H9 (cell line): ENCODE results near the gene CIDEC. TPM values are rescaled to one million over a fixed set of nuclear protein-coding genes. Genes with fewer than 3 reads are reported as not detected.

Experiments
- DNase-seq: peaks from one replicate; pipeline ENCODE4 v3.0.0-alpha.2; 2017
- H2AFZ ChIP-seq: one replicate; pipeline ENCODE4 v1.6.1; 2013; ENCODE audit warnings: mild to moderate bottlenecking, low read length, control low read depth, moderate library complexity
- H2AK5ac ChIP-seq: 2 replicates; pipeline ENCODE4 v1.6.1; 2013; ENCODE audit warnings: low read length, control low read depth, mixed read lengths; ENCODE audit not compliant: insufficient read length
- H2BK120ac ChIP-seq: one replicate; pipeline ENCODE4 v1.6.1; 2013; ENCODE audit warnings: low read depth, mild to moderate bottlenecking, low read length, control low read depth, inconsistent platforms; ENCODE audit not compliant: poor library complexity, severe bottlenecking
- H2BK12ac ChIP-seq: 2 replicates; pipeline ENCODE4 v1.6.1; 2013; ENCODE audit warnings: low read length, control low read depth, mixed read lengths, low read depth; ENCODE audit not compliant: insufficient read length
- H2BK15ac ChIP-seq: 2 replicates; pipeline ENCODE4 v1.6.1; 2013; ENCODE audit warnings: low read depth, low read length, control low read depth
- H2BK20ac ChIP-seq: one replicate; pipeline ENCODE4 v1.6.1; 2013; ENCODE audit warnings: low read depth, mild to moderate bottlenecking, low read length, control low read depth, inconsistent platforms; ENCODE audit not compliant: poor library complexity, severe bottlenecking
- H2BK5ac ChIP-seq: 2 replicates; pipeline ENCODE4 v1.6.1; 2013; ENCODE audit warnings: low read length, control low read depth, mixed read lengths; ENCODE audit not compliant: insufficient read length
- H3K14ac ChIP-seq: 2 replicates; pipeline ENCODE4 v1.6.1; 2013; ENCODE audit warnings: low read length, control low read depth; ENCODE audit not compliant: insufficient read depth
- H3K18ac ChIP-seq: 2 replicates; pipeline ENCODE4 v1.6.1; 2013; ENCODE audit warnings: low read depth, mild to moderate bottlenecking, mixed read lengths, low read length, control low read depth; ENCODE audit not compliant: insufficient read length
- H3K23ac ChIP-seq: 2 replicates; pipeline ENCODE4 v1.6.1; 2013; ENCODE audit warnings: low read length, control low read depth, mixed read lengths, low read depth; ENCODE audit not compliant: insufficient read length
- H3K23me2 ChIP-seq: 2 replicates; pipeline ENCODE4 v1.6.1; 2013; ENCODE audit warnings: low read depth, mild to moderate bottlenecking, mixed read lengths, low read length, control low read depth; ENCODE audit not compliant: insufficient read length, poor library complexity, severe bottlenecking
- H3K27ac ChIP-seq: 2 replicates; pipeline ENCODE4 v1.5.1; 2013; ENCODE audit warnings: low read length, control low read depth, mixed read lengths, low read depth; ENCODE audit not compliant: insufficient read length
- H3K27me3 ChIP-seq: 2 replicates; pipeline ENCODE4 v1.6.1; 2013; ENCODE audit warnings: low read length, control low read depth, inconsistent platforms; ENCODE audit not compliant: insufficient read depth
- H3K4ac ChIP-seq: 2 replicates; pipeline ENCODE4 v1.6.1; 2013; ENCODE audit warnings: low read depth, mild to moderate bottlenecking, control low read depth, inconsistent platforms, low read length, moderate library complexity
- H3K4me1 ChIP-seq: 2 replicates; pipeline ENCODE4 v1.6.1; 2013; ENCODE audit warnings: low read length, control low read depth, inconsistent platforms; ENCODE audit not compliant: insufficient read depth
- H3K4me2 ChIP-seq: 2 replicates; pipeline ENCODE4 v1.6.1; 2013; ENCODE audit warnings: low read length, control low read depth, mixed read lengths; ENCODE audit not compliant: insufficient read length, insufficient read depth
- H3K56ac ChIP-seq: 2 replicates; pipeline ENCODE4 v1.6.1; 2013; ENCODE audit warnings: low read depth, mild to moderate bottlenecking, mixed read lengths, low read length, control low read depth; ENCODE audit not compliant: insufficient read length
- H3K79me1 ChIP-seq: 2 replicates; pipeline ENCODE4 v1.6.1; 2013; ENCODE audit warnings: low read depth, mild to moderate bottlenecking, moderate library complexity, low read length, control low read depth, inconsistent platforms; ENCODE audit not compliant: insufficient read depth, poor library complexity, severe bottlenecking
- H3K79me2 ChIP-seq: 2 replicates; pipeline ENCODE4 v1.6.1; 2013; ENCODE audit warnings: low read length, control low read depth, inconsistent platforms; ENCODE audit not compliant: insufficient read depth
- H3K9ac ChIP-seq: 2 replicates; pipeline ENCODE4 v1.6.1; 2013; ENCODE audit warnings: low read length, control low read depth, mixed read lengths; ENCODE audit not compliant: insufficient read length; ENCODE audit errors: extremely low read depth
- H3K9me3 ChIP-seq: one replicate; pipeline ENCODE4 v1.6.1; 2013; ENCODE audit warnings: low read depth, low read length, inconsistent platforms; ENCODE audit not compliant: control insufficient read depth
- H3T11ph ChIP-seq: one replicate; pipeline ENCODE4 v1.6.1; 2013; ENCODE audit warnings: mild to moderate bottlenecking, low read length, control low read depth, inconsistent platforms
- H4K20me1 ChIP-seq: one replicate; pipeline ENCODE4 v1.6.1; 2013; ENCODE audit not compliant: control insufficient read depth, insufficient read length, insufficient read depth
- H4K5ac ChIP-seq: 2 replicates; pipeline ENCODE4 v1.6.1; 2013; ENCODE audit warnings: low read depth, mild to moderate bottlenecking, mixed read lengths, low read length, control low read depth; ENCODE audit not compliant: insufficient read length
- H4K8ac ChIP-seq: replicated peaks from 2 replicates; pipeline ENCODE4 v1.6.1; 2013; ENCODE audit warnings: low read length, control low read depth, mixed read lengths, low read depth; ENCODE audit not compliant: insufficient read length
- H4K91ac ChIP-seq: 2 replicates; pipeline ENCODE4 v1.6.1; 2013; ENCODE audit warnings: low read depth, mild to moderate bottlenecking, moderate library complexity, mixed read lengths, low read length, control low read depth; ENCODE audit not compliant: insufficient read length
- H3K27ac Mint-ChIP-seq, 3 experiments: 2 replicates in 2 of 3; 3 replicates in 1 of 3; pipeline ENCODE4 v1.8.0; 2020 to 2021; ENCODE audit warnings: mixed read lengths in 3 of 3, mild to moderate bottlenecking in 1 of 3, moderate library complexity in 1 of 3
- H3K27me3 Mint-ChIP-seq: 2 replicates; pipeline ENCODE4 v1.8.0; 2021; ENCODE audit warnings: low read depth, mild to moderate bottlenecking, moderate library complexity, mixed read lengths
- H3K36me3 Mint-ChIP-seq, 3 experiments: 2 replicates in 2 of 3; 3 replicates in 1 of 3; pipeline ENCODE4 v1.8.0; 2020 to 2021; ENCODE audit warnings: low read depth in 3 of 3, mixed read lengths in 3 of 3; ENCODE audit not compliant: insufficient read depth in 1 of 3
- H3K4me1 Mint-ChIP-seq, 2 experiments: 2 replicates each; pipeline ENCODE4 v1.8.0; 2020; ENCODE audit warnings: mixed read lengths in 2 of 2
- H3K4me3 Mint-ChIP-seq, 2 experiments: 2 replicates in 1 of 2; 3 replicates in 1 of 2; pipeline ENCODE4 v1.8.0; 2020 to 2021; ENCODE audit warnings: mild to moderate bottlenecking in 2 of 2, mixed read lengths in 2 of 2, moderate library complexity in 1 of 2
- H3K9me3 Mint-ChIP-seq, 2 experiments: 2 replicates in 1 of 2; 3 replicates in 1 of 2; pipeline ENCODE4 v1.8.0; 2020; ENCODE audit warnings: mild to moderate bottlenecking in 2 of 2, mixed read lengths in 2 of 2, moderate library complexity in 1 of 2
- WGBS: extraction: QIAGEN DNeasy Blood & Tissue Kit; methylation state at CpG from one replicate; pipeline ENCODE4 v1.1.7; 2013; ENCODE audit warnings: missing lambda C conversion rate, low lambda C conversion rate, mixed read lengths; ENCODE audit not compliant: insufficient read length; ENCODE audit errors: extremely low coverage; 5-methylcytosine and 5-hydroxymethylcytosine counted together
- long read RNA-seq: library from polyadenylated mRNA; unstranded; transcript quantifications from one replicate; pipeline ENCODE4 v2.0.0, GENCODE V29; 2020
- total RNA-seq: library from RNA; stranded (reverse); gene quantifications from 2 replicates; pipeline ENCODE4 v1.2.1, GENCODE V29; 2021
- TF ChIP-seq, protein P1 (sequence below): fragments of 200-600 bp; sonication (generic); conservative IDR thresholded peaks from 3 replicates; pipeline ENCODE4 v1.8.0; 2021; ENCODE audit warnings: antibody characterized with exemption, mild to moderate bottlenecking

The CIDEC gene, protein sequence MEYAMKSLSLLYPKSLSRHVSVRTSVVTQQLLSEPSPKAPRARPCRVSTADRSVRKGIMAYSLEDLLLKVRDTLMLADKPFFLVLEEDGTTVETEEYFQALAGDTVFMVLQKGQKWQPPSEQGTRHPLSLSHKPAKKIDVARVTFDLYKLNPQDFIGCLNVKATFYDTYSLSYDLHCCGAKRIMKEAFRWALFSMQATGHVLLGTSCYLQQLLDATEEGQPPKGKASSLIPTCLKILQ
- total RNA-seq = not detected in 2 replicates
- long read RNA-seq = 0 reads

DNA sequence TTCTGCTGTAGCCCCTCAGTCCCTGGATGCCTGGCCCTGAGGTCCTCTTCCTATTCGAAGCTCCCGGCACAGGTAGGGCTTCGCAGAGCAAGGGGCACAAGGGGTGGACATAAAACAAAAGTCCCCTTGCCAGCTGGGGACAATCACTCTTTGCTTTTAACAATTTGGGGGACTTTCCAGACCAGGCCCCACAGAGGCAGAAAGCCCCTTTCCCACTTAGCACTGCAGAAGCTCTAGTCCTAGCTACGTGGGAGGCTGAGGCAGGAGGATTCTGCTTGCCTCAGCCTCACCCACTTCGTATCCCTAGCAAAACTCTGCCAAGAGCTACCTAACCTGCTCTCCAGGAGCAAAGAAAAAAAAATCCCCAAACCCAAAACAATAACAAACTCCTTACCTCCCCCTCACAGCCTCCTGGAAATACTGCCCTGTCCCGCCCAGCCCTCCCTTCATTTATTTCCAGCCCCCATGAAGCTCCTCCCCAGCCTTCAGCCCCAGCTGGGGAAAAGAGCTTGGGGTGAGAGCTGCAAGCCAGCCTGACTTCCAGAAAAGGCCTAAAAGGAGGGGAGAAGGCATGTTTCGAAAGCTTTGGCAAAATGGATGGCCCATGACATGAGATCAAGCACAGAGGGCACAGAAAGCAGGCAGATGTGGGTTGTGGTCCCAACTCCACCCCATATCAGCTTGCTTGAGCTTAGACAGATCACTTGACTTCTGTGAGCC lies at the start of gene CIDEC:
Gene CIDEC (minus strand): TSS at position 424 of the 720 bp plus-strand sequence. CDS start 1,767 bp downstream, outside the sequence.
- Mint-ChIP-seq H3K9me3 (no peaks in the 10 kb centered on the region), H3K4me1 (peaks cover 7 to 12% of the 10 kb centered on the region in 2 experiments), H3K36me3 (no peaks in the 10 kb centered on the region), H3K27ac (no peak within 1 kb of the TSS), H3K27me3 (no peaks in the 10 kb centered on the region; the same call in none of the 2 replicates), H3K4me3 (no peak within 1 kb of the TSS)
- H3K4me1 ChIP-seq = no peaks in the 10 kb centered on the region
- H3K27me3 ChIP-seq = no peaks in the 10 kb centered on the region
- no peaks in the 10 kb centered on the region for H3K23me2 ChIP-seq
- H3K4ac ChIP-seq = no peak within 1 kb of the TSS
- no peak within 1 kb of the TSS for H2BK12ac ChIP-seq
- H2BK120ac ChIP-seq = no peak within 1 kb of the TSS
- H3K56ac ChIP-seq = no peak within 1 kb of the TSS
- no peak within 1 kb of the TSS for H2BK5ac ChIP-seq
- H3K23ac ChIP-seq = no peak within 1 kb of the TSS
- no peak within 1 kb of the TSS for H4K5ac ChIP-seq
- no peaks in the 10 kb centered on the region for H4K20me1 ChIP-seq
- no peak within 1 kb of the TSS for H3K9ac ChIP-seq
- H2AK5ac ChIP-seq = no peak within 1 kb of the TSS
- H3K9me3 ChIP-seq = no peaks in the 10 kb centered on the region
- H4K8ac ChIP-seq = no peak within 1 kb of the TSS
- H3K79me1 ChIP-seq = no peaks in the 10 kb centered on the region
- no peak within 1 kb of the TSS for H4K91ac ChIP-seq
- H2BK20ac ChIP-seq = no peak within 1 kb of the TSS
- H2AFZ ChIP-seq = no peak within 1 kb of the TSS
- no peak within 1 kb of the TSS for H3K14ac ChIP-seq
- no peaks in the 10 kb centered on the region for H3K79me2 ChIP-seq
- TF ChIP-seq, protein P1, sequence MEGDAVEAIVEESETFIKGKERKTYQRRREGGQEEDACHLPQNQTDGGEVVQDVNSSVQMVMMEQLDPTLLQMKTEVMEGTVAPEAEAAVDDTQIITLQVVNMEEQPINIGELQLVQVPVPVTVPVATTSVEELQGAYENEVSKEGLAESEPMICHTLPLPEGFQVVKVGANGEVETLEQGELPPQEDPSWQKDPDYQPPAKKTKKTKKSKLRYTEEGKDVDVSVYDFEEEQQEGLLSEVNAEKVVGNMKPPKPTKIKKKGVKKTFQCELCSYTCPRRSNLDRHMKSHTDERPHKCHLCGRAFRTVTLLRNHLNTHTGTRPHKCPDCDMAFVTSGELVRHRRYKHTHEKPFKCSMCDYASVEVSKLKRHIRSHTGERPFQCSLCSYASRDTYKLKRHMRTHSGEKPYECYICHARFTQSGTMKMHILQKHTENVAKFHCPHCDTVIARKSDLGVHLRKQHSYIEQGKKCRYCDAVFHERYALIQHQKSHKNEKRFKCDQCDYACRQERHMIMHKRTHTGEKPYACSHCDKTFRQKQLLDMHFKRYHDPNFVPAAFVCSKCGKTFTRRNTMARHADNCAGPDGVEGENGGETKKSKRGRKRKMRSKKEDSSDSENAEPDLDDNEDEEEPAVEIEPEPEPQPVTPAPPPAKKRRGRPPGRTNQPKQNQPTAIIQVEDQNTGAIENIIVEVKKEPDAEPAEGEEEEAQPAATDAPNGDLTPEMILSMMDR = no peak
- no peak within 1 kb of the TSS for H3T11ph ChIP-seq
- no CpG with 5 or more reads among the region's 7 CpGs for WGBS
- H2BK15ac ChIP-seq = no peak within 1 kb of the TSS
- no peak for DNase-seq
- H3K18ac ChIP-seq = no peak within 1 kb of the TSS
- H3K27ac ChIP-seq = no peak within 1 kb of the TSS
- H3K4me2 ChIP-seq = no peak within 1 kb of the TSS
